DND-41 (cell line): ENCODE measurements around the gene ZNF688.

Experiments used
- ATAC-seq: fragments of 200-7000 bp; cut with Tn5 transposase; 3 replicates; pipeline ENCODE4 v1.9.1; 2021; ENCODE audit warnings: low read depth; ENCODE audit not compliant: insufficient read depth
- DNase-seq: peaks from one replicate; pipeline ENCODE4 v3.0.0-alpha.2; 2020
- H2AFZ ChIP-seq: 2 replicates; pipeline ENCODE4 v1.6.0; 2012; ENCODE audit warnings: low read depth, low read length
- H3K27ac ChIP-seq: 2 replicates; pipeline ENCODE4 v1.5.1; 2012; ENCODE audit warnings: low read length, inconsistent platforms
- H3K27me3 ChIP-seq: fragments of 200-600 bp; sonication (generic); 2 replicates; pipeline ENCODE4 v1.6.0; 2012; ENCODE audit warnings: low read length, mild to moderate bottlenecking, inconsistent platforms; ENCODE audit not compliant: insufficient read depth, poor library complexity
- H3K36me3 ChIP-seq: 2 replicates; pipeline ENCODE4 v1.5.1; 2012; ENCODE audit warnings: low read length, inconsistent platforms; ENCODE audit not compliant: insufficient read depth
- H3K4me1 ChIP-seq: 2 replicates; pipeline ENCODE4 v1.5.1; 2012; ENCODE audit warnings: mild to moderate bottlenecking, low read length; ENCODE audit not compliant: insufficient read depth
- H3K4me2 ChIP-seq: 2 replicates; pipeline ENCODE4 v1.6.0; 2012; ENCODE audit warnings: mild to moderate bottlenecking, moderate library complexity, low read length, inconsistent platforms; ENCODE audit not compliant: insufficient read depth
- H3K4me3 ChIP-seq, 2 experiments: fragments of 200-600 bp in 1 of 2; shearing (Covaris generic) in 1 of 2; 2 replicates each; pipeline ENCODE4 v1.5.1; 2012 to 2016; ENCODE audit warnings: inconsistent platforms in 2 of 2, low read length in 2 of 2, mild to moderate bottlenecking in 2 of 2, low read depth in 1 of 2, moderate library complexity in 1 of 2
- H3K79me2 ChIP-seq: 2 replicates; pipeline ENCODE4 v1.6.0; 2012; ENCODE audit warnings: low read length, inconsistent platforms; ENCODE audit not compliant: insufficient read depth
- H3K9ac ChIP-seq: 2 replicates; pipeline ENCODE4 v1.6.0; 2012; ENCODE audit warnings: low read depth, mild to moderate bottlenecking, inconsistent platforms, low read length, moderate library complexity
- H3K9me3 ChIP-seq: 2 replicates; pipeline ENCODE4 v1.5.1; 2012; ENCODE audit warnings: low read length, moderate library complexity, mild to moderate bottlenecking, inconsistent platforms; ENCODE audit not compliant: insufficient read depth, severe bottlenecking
- H4K20me1 ChIP-seq: 2 replicates; pipeline ENCODE4 v1.6.0; 2012; ENCODE audit warnings: low read length; ENCODE audit not compliant: insufficient read depth
- CTCF ChIP-seq: IDR thresholded peaks from 2 replicates; pipeline ENCODE4 v1.5.1; 2012; ENCODE audit warnings: borderline replicate concordance, low read length, moderate library complexity, mild to moderate bottlenecking; ENCODE audit not compliant: poor library complexity, severe bottlenecking; ENCODE audit errors: extremely low read depth
- EZH2 ChIP-seq: IDR thresholded peaks from 3 replicates; pipeline ENCODE4 v1.6.1; 2012; ENCODE audit warnings: borderline replicate concordance, low read depth, mild to moderate bottlenecking, moderate library complexity, low read length, inconsistent platforms; ENCODE audit not compliant: severe bottlenecking

ZNF688 gene

DNA sequence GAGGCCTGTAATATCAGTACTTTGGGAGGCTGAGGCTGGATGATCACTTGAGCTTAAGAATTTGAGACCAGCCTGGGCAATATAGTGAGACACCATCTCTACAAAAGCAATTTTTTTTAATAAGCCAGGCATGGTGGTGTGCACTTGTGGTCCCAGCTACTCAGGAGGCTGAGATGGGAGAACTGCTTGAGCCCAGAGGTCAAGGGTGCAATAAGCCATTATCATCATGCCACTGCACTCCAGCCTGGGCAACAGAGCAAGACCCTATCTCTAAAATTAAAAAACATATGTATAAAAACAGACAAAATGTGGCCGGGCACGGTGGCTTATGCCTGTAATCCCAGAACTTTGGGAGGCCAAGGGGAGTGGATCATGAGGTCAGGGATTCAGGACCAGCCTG lies 17.1 kb upstream of the ZNF688 start:
- TF ChIP-seq EZH2, result no peak
- no peak for TF ChIP-seq CTCF
- ATAC-seq, result no peak
- H3K4me1 ChIP-seq, result peaks cover 37% of the 10 kb centered on the region
- H2AFZ ChIP-seq, result no peak overlapping the region
- no peak overlapping the region for H3K4me2 ChIP-seq
- H3K4me3 ChIP-seq, result no peak overlapping the region
- no peak overlapping the region for H3K27ac ChIP-seq
- no peak for DNase-seq
- H3K79me2 ChIP-seq, result peaks cover 43% of the 10 kb centered on the region
- no peaks in the 10 kb centered on the region for H3K9me3 ChIP-seq
- H3K9ac ChIP-seq, result no peak overlapping the region
- no peaks in the 10 kb centered on the region for H4K20me1 ChIP-seq
- H3K27me3 ChIP-seq, result no peaks in the 10 kb centered on the region
- H3K36me3 ChIP-seq, result peaks cover 21% of the 10 kb centered on the region

DNA sequence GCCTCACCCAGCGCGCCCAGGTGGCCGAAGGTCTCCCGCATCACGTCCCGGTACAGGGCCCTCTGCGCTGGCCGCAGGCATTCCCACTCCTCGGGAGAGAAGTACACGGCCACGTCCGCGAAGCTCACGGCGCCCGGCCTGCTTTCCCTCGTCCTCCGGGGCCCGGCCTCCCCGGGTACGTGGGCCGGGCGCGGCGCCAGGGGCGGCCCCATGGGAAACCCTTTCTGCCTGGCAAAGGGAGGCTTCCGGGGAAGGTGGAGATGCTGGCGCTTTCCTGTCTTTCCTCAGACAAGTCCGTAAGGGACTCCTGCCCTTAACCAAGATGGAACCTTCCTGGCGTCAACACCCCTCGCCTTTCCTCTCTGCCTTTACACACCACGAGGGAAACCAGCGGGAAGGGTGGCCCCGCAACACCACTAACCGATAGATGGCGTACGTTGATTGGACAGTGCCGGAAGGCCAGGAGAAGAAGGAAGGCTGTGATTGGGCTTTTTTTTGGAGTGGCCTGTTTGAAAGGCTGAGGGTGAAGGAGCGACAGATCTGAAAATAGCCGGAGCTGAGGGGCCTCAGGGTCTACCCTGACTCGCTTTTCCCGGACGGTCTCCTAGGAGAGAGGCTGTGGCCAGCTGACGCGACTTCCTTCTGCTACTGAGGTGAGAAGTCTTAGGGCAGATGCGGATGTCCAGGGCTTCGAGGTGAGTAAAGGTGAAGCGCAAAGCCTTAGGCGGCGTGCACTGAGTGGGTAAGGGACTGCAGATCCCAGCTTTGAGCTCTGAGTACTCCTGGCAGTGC lies 14.1 kb upstream of the ZNF688 start, which contains the start of gene ZNF785:
TSS of gene ZNF785 (minus strand) at position 298 of the 792 bp plus-strand sequence. CDS start at position 212, 86 bp downstream.
- Histone ChIP-seq H3K79me2 (peaks cover 72% of the 10 kb centered on the region), H3K27me3 (no peaks in the 10 kb centered on the region), H2AFZ (peak within 1 kb of the TSS; percentile 80), H3K9ac (peak within 1 kb of the TSS; percentile 97), H4K20me1 (peaks cover 4% of the 10 kb centered on the region; the same call in 1 of the 2 replicates), H3K4me1 (peaks cover 60% of the 10 kb centered on the region), H3K27ac (peak within 1 kb of the TSS; percentile 92), H3K4me2 (peak within 1 kb of the TSS; percentile 81), H3K4me3 (peak within 1 kb of the TSS; percentile 82 to 90), H3K9me3 (no peaks in the 10 kb centered on the region), H3K36me3 (peaks cover 46% of the 10 kb centered on the region)
- TF ChIP-seq CTCF (peak; percentile 47), EZH2 (no peak)
- DNase-seq (peak; percentile 99), ATAC-seq (peak; percentile 93)

DNA sequence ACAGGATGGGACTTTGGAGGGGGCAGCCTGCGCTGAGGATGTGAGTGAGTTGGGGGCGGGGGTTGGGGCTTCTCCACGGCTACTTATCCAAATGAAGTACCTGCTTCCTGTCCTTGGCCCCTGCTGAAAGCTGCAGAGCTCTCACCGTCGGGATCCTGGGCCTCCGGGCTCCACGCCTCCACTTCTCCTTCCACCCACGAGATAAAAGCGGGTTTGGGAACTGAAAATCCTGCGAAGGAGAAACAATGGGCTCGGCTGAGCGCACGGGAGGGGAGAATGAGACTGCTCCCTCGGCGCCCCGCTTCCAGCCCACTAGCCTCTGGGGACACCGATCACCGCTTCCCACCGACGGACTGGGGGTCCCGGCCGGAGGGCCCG lies 13.5 kb upstream of the ZNF688 start:
- Histone ChIP-seq H3K27ac (peak overlapping the region; percentile 92), H2AFZ (peak overlapping the region; percentile 80), H3K79me2 (peaks cover 73% of the 10 kb centered on the region), H3K9me3 (no peaks in the 10 kb centered on the region), H4K20me1 (peaks cover 4% of the 10 kb centered on the region; the same call in 1 of the 2 replicates), H3K4me3 (peak overlapping the region; percentile 82 to 90), H3K36me3 (peaks cover 46% of the 10 kb centered on the region), H3K27me3 (no peaks in the 10 kb centered on the region), H3K9ac (peak overlapping the region; percentile 97), H3K4me1 (peaks cover 60% of the 10 kb centered on the region), H3K4me2 (peak overlapping the region; percentile 81)
- TF ChIP-seq CTCF (no peak), EZH2 (no peak)
- DNase-seq (peak; percentile 65), ATAC-seq (peak; percentile 31)
